T-helper 22 cell (primary cell): ENCODE measurements around the gene BID.
A peak's percentile ranks its signal among the peaks of the same experiment; 100 is the strongest.

Experiments
- DNase-seq: peaks from one replicate; pipeline ENCODE4 v3.0.0-alpha.2; 2020; ENCODE audit warnings: low read depth

Gene BID

GRCh38 chr22:17774206-17774925 is at the start of gene BID:
TSS of gene BID (minus strand) at chr22:17774469. CDS start at chr22:17750116, 24,353 bp downstream.
- DNase-seq = peak; percentile 34

- DNase-seq = no peak
Observed at GRCh38 chr22:17823964-17824363, 49.7 kb upstream of the BID start.

GRCh38 chr22:17823226-17823625 is 49.0 kb upstream of the BID start:
- DNase-seq = no peak

- no peak for DNase-seq
Observed at GRCh38 chr22:17822087-17822486, 47.8 kb upstream of the BID start.

- DNase-seq = no peak
Observed at GRCh38 chr22:17820879-17821439, 46.7 kb upstream of the BID start.

GRCh38 chr22:17818649-17819048 is 44.4 kb upstream of the BID start:
- no peak for DNase-seq

- no peak for DNase-seq
Observed at GRCh38 chr22:17818180-17818579, 43.9 kb upstream of the BID start.

- no peak for DNase-seq
Observed at GRCh38 chr22:17817511-17818065, 43.3 kb upstream of the BID start.

- no peak for DNase-seq
Observed at GRCh38 chr22:17817079-17817478, 42.8 kb upstream of the BID start.

GRCh38 chr22:17816649-17817048 is 42.4 kb upstream of the BID start:
- no peak for DNase-seq

GRCh38 chr22:17815703-17816254 is 41.5 kb upstream of the BID start:
- no peak for DNase-seq

- DNase-seq = no peak
Observed at GRCh38 chr22:17814830-17815229, 40.6 kb upstream of the BID start.

GRCh38 chr22:17814084-17814483 is 39.8 kb upstream of the BID start:
- DNase-seq = no peak

GRCh38 chr22:17811119-17811518 is 36.9 kb upstream of the BID start:
- DNase-seq = no peak

- no peak for DNase-seq
Observed at GRCh38 chr22:17810570-17811116, 36.4 kb upstream of the BID start.

- no peak for DNase-seq
Observed at GRCh38 chr22:17808693-17809403, 34.6 kb upstream of the BID start.

- DNase-seq = no peak
Observed at GRCh38 chr22:17807578-17808410, 33.5 kb upstream of the BID start.

GRCh38 chr22:17807086-17807485 is 32.8 kb upstream of the BID start:
- no peak for DNase-seq

- DNase-seq = no peak
Observed at GRCh38 chr22:17806437-17806836, 32.2 kb upstream of the BID start.

GRCh38 chr22:17804331-17805080 is 30.2 kb upstream of the BID start:
- DNase-seq = no peak
